Measurements from ENCODE around the gene GSDMA.
A peak's percentile ranks its signal among the peaks of the same experiment; 100 is the strongest.
"Not testable (repeated sequence)": the region's sequence is repeated elsewhere in the genome, so short reads cannot be mapped to it uniquely, and the experiment has no call there.

The GSDMA gene

GRCh38 chr17:40005520-40005919, 42.7 kb downstream of the GSDMA start:
- DNase-seq (ENCODE audit: low read depth): no peak
- no peak overlapping the region for H3K4me3 ChIP-seq (ENCODE audit: low read depth, low read length)
- no peak for TF ChIP-seq CTCF (conservative IDR thresholded peaks at IDR 0.05; ENCODE audit: low read depth, low read length)

- H3K4me3 ChIP-seq (ENCODE audit: low read depth, low read length); DNase-seq (ENCODE audit: low read depth): not testable (repeated sequence)
Measured at GRCh38 chr17:40010946-40011500, 48.2 kb downstream of the GSDMA start.

GRCh38 chr17:40012017-40012647, 49.3 kb downstream of the GSDMA start:
- not testable (repeated sequence) for DNase-seq (ENCODE audit: low read depth); H3K4me3 ChIP-seq (ENCODE audit: low read depth, low read length)

DNA sequence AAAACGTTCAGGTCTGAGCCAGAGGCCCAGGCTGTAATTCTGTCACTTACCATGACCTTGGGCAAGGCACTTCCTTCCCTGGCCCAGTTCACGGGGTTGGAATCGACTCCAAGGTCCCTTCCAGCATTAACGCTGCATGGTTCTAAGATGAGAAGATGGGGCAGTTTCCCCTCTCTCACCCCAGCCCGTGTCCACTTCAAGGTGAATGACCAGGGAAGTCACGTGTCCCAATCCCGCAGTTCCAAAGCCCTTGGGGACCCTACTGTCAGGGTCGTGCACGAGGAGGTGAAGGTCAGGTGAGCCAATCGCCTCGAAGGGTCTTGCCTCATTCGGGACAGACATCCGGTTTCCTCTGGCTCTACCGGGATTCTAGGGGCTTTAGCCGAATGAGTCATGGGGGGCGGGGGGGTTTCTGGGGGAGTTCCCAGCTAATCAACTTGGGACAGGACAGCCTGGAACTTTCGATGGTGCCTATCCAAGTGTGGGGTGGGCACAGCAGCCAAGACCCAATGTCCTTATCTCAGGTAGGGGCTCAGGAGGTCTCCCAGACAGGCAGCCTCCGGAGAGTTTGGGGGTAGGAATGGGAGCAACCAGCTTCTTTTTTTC, 51.7 kb downstream of the GSDMA start:
- no peak for TF ChIP-seq CTCF (conservative IDR thresholded peaks at IDR 0.05; ENCODE audit: low read depth, low read length)
- H3K4me3 ChIP-seq (ENCODE audit: low read depth, low read length): no peak overlapping the region
- DNase-seq (ENCODE audit: low read depth): peak; percentile 13

DNA sequence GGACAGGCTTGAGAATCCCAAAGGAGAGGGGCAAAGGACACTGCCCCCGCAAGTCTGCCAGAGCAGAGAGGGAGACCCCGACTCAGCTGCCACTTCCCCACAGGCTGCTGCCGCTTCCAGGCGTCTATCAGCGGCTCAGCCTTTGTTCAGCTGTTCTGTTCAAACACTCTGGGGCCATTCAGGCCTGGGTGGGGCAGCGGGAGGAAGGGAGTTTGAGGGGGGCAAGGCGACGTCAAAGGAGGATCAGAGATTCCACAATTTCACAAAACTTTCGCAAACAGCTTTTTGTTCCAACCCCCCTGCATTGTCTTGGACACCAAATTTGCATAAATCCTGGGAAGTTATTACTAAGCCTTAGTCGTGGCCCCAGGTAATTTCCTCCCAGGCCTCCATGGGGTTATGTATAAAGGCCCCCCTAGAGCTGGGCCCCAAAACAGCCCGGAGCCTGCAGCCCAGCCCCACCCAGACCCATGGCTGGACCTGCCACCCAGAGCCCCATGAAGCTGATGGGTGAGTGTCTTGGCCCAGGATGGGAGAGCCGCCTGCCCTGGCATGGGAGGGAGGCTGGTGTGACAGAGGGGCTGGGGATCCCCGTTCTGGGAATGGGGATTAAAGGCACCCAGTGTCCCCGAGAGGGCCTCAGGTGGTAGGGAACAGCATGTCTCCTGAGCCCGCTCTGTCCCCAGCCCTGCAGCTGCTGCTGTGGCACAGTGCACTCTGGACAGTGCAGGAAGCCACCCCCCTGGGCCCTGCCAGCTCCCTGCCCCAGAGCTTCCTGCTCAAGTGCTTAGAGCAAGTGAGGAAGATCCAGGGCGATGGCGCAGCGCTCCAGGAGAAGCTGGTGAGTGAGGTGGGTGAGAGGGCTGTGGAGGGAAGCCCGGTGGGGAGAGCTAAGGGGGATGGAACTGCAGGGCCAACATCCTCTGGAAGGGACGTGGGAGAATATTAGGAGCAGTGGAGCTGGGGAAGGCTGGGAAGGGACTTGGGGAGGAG, 52.5 kb downstream of the GSDMA start, which contains the start of gene CSF3:
TSS of gene CSF3 (plus strand) at position 436 of the 993 bp plus-strand sequence. CDS start at position 471, 35 bp downstream.
- H3K4me3 ChIP-seq (ENCODE audit: low read depth, low read length): no peak within 1 kb of the TSS
- no peak for TF ChIP-seq CTCF (conservative IDR thresholded peaks at IDR 0.05; ENCODE audit: low read depth, low read length)
- DNase-seq (ENCODE audit: low read depth): no peak

GRCh38 chr17:40015998-40016985, 53.5 kb downstream of the GSDMA start:
- TF ChIP-seq CTCF (conservative IDR thresholded peaks at IDR 0.05; ENCODE audit: low read depth, low read length): no peak
- H3K4me3 ChIP-seq (ENCODE audit: low read depth, low read length): no peak overlapping the region
- DNase-seq (ENCODE audit: low read depth): no peak

- no peak for TF ChIP-seq CTCF (conservative IDR thresholded peaks at IDR 0.05; ENCODE audit: low read depth, low read length)
- no peak overlapping the region for H3K4me3 ChIP-seq (ENCODE audit: low read depth, low read length)
- DNase-seq (ENCODE audit: low read depth): no peak
Measured at GRCh38 chr17:40017422-40018080, 54.7 kb downstream of the GSDMA start.
